Endothelial cell of umbilical vein (primary cell): ENCODE results near the gene ALDH1A2. TPM values are rescaled to one million over a fixed set of nuclear protein-coding genes. Genes with fewer than 3 reads are reported as not detected.

Experiments used
- BruUV-seq: library from RNA; stranded (reverse); fragments of 400-500 nt; replicated peaks from 2 replicates; lab custom pipeline; 2021; lab: Mats Ljungman, UMichigan
- CTCF ChIA-PET: fragments of 300-600, 350-600 bp; sonication (Branson Sonifier 250); formaldehyde crosslinking; loops from one replicate; lab custom pipeline; 2021; ENCODE audit warnings: antibody characterized with exemption, inconsistent platforms; lab: Charles Lee
- POLR2A ChIA-PET: fragments of 300-600, 350-600 bp; sonication (Branson Sonifier 250); formaldehyde crosslinking; loops from one replicate; lab custom pipeline; 2021; ENCODE audit warnings: antibody characterized with exemption, inconsistent platforms; lab: Charles Lee
- DNase-seq: peaks from one replicate; pipeline ENCODE4 v3.0.0-alpha.2; 2011; ENCODE audit warnings: low read depth, low spot score
- FAIRE-seq: peaks from 2 replicates; lab custom pipeline; 2011; peaks lifted over from hg19 to GRCh38; lab: Jason Lieb, UNC
- H2AFZ ChIP-seq: 2 replicates; pipeline ENCODE4 v1.6.0; 2012; ENCODE audit warnings: low read depth, low read length, control low read depth, inconsistent platforms
- H3K27ac ChIP-seq: 2 replicates; pipeline ENCODE4 v1.5.1; 2011; ENCODE audit warnings: low read depth, mild to moderate bottlenecking, control low read depth, low read length, moderate library complexity; ENCODE audit not compliant: insufficient read depth
- H3K27me3 ChIP-seq, 2 experiments: 2 replicates each; pipeline versions ENCODE4 v1.6.0 to v1.6.1; 2011; ENCODE audit warnings: low read length in 2 of 2, mixed read lengths in 1 of 2; ENCODE audit not compliant: control insufficient read depth in 2 of 2, insufficient read depth in 2 of 2
- H3K36me3 ChIP-seq, 2 experiments: 2 replicates in 1 of 2; 3 replicates in 1 of 2; pipeline ENCODE4 v1.5.1; 2011; ENCODE audit warnings: low read length in 2 of 2, mild to moderate bottlenecking in 1 of 2, moderate library complexity in 1 of 2; ENCODE audit not compliant: control insufficient read depth in 2 of 2, insufficient read depth in 2 of 2; ENCODE audit errors: extremely low read depth in 1 of 2
- H3K4me1 ChIP-seq: 3 replicates; pipeline ENCODE4 v1.5.1; 2011; ENCODE audit warnings: mild to moderate bottlenecking, low read length; ENCODE audit not compliant: control insufficient read depth, insufficient read depth; ENCODE audit errors: extremely low read depth
- H3K4me2 ChIP-seq: 2 replicates; pipeline ENCODE4 v1.6.1; 2011; ENCODE audit warnings: low read length, control low read depth, mixed read lengths; ENCODE audit not compliant: insufficient read depth
- H3K4me3 ChIP-seq, 3 experiments: fragments of 200-600 bp in 1 of 3; sonication (generic), shearing (Covaris generic) in 1 of 3; replicated peaks in 1 of 3; 2 replicates each; pipeline ENCODE4 v1.5.1; 2011 to 2016; ENCODE audit warnings: control low read depth in 3 of 3, low read length in 3 of 3, mild to moderate bottlenecking in 2 of 3, inconsistent platforms in 1 of 3, low read depth in 1 of 3, moderate library complexity in 1 of 3; ENCODE audit not compliant: insufficient read depth in 1 of 3
- H3K79me2 ChIP-seq: 2 replicates; pipeline ENCODE4 v1.6.0; 2012; ENCODE audit warnings: low read length, inconsistent platforms; ENCODE audit not compliant: control insufficient read depth, insufficient read depth
- H3K9ac ChIP-seq: replicated peaks from 2 replicates; pipeline ENCODE3; 2011; ENCODE audit warnings: low read length, control low read depth; ENCODE audit not compliant: insufficient read depth; ENCODE audit errors: extremely low read depth
- H3K9me1 ChIP-seq: replicated peaks from 3 replicates; pipeline ENCODE4 v1.6.0; 2011; ENCODE audit warnings: mild to moderate bottlenecking, low read length; ENCODE audit not compliant: control insufficient read depth, insufficient read depth; ENCODE audit errors: extremely low read depth
- H3K9me3 ChIP-seq: replicated peaks from 2 replicates; pipeline ENCODE4 v1.5.1; 2012; ENCODE audit warnings: low read length, inconsistent platforms; ENCODE audit not compliant: control insufficient read depth, insufficient read depth
- H4K20me1 ChIP-seq: replicated peaks from 2 replicates; pipeline ENCODE3; 2011; ENCODE audit warnings: mild to moderate bottlenecking, low read length; ENCODE audit not compliant: control insufficient read depth, insufficient read depth; ENCODE audit errors: extremely low read depth
- CTCF ChIP-seq, 2 donors: IDR thresholded peaks; 1 replicate in 1 of 2; 2 replicates in 1 of 2; pipeline ENCODE4 v1.5.1; 2011; ENCODE audit warnings: low read length in 2 of 2, mild to moderate bottlenecking in 2 of 2, moderate library complexity in 2 of 2, control low read depth in 1 of 2, inconsistent platforms in 1 of 2, low read depth in 1 of 2; ENCODE audit not compliant: insufficient read depth in 1 of 2; ENCODE audit errors: extremely low read depth in 1 of 2
- EZH2 ChIP-seq: IDR thresholded peaks from 2 replicates; pipeline ENCODE4 v1.6.1; 2012; ENCODE audit warnings: borderline replicate concordance, low read depth, mild to moderate bottlenecking, moderate library complexity, low read length, inconsistent platforms; ENCODE audit not compliant: severe bottlenecking
- FOS ChIP-seq: IDR thresholded peaks from 2 replicates; pipeline ENCODE4 v1.6.1; 2011; ENCODE audit warnings: mild to moderate bottlenecking, low read length, moderate library complexity, borderline replicate concordance; ENCODE audit not compliant: insufficient read depth
- GATA2 ChIP-seq: IDR thresholded peaks from 2 replicates; pipeline ENCODE4 v1.7.0; 2011; ENCODE audit warnings: low read depth, mild to moderate bottlenecking, moderate library complexity, mixed read lengths, low read length; ENCODE audit not compliant: insufficient read length, insufficient read depth
- JUN ChIP-seq: IDR thresholded peaks from 2 replicates; pipeline ENCODE4 v1.6.1; 2011; ENCODE audit warnings: borderline replicate concordance, low read depth; ENCODE audit not compliant: insufficient read length, insufficient read depth
- MAX ChIP-seq: IDR thresholded peaks from 2 replicates; pipeline ENCODE4 v1.6.1; 2011; ENCODE audit not compliant: insufficient read depth, insufficient read length
- MYC ChIP-seq: IDR thresholded peaks from one replicate; pipeline ENCODE4 v1.6.1; 2011; ENCODE audit warnings: mild to moderate bottlenecking, low read depth, low read length
- POLR2A ChIP-seq: IDR thresholded peaks from 2 replicates; pipeline ENCODE4 v1.6.1; 2012; ENCODE audit warnings: low read depth, mild to moderate bottlenecking, control low read depth, low read length
- POLR2AphosphoS5 ChIP-seq: IDR thresholded peaks from 2 replicates; pipeline ENCODE4 v1.6.1; 2012; ENCODE audit warnings: low read depth, mild to moderate bottlenecking, control low read depth, low read length, moderate library complexity; ENCODE audit not compliant: insufficient read depth
- dilution Hi-C: fragments of 300-500 bp; cut with MboI; formaldehyde crosslinking; loops from one replicate; pipeline ENCODE4 v1.15.0; 2019; ENCODE audit warnings: low sequenced_read_pairs; ENCODE audit not compliant: extremely low pct_ligation_motif_present
- intact Hi-C: fragments of 100-400 bp; cut with micrococcal nuclease; formaldehyde crosslinking; loops from one replicate; pipeline ENCODE4 v1.10.0; 2022
- polyA plus RNA-seq, 4 experiments: library from polyadenylated mRNA; depleted of rRNA in 3 of 4; stranded (reverse) in 3 of 4; unstranded in 1 of 4; fragments of >200 nt; gene quantifications; 2 replicates each; pipeline versions ENCODE4 v1.2.1 to v1.2.3, GENCODE V29; 2011 to 2012; ENCODE audit warnings: missing spikeins in 1 of 4
- total RNA-seq: library from RNA; stranded (reverse); gene quantifications from 2 replicates; pipeline ENCODE4 v1.2.3, GENCODE V29; 2021

The ALDH1A2 gene
- total and polyA plus RNA-seq, 2 donors (not counting 3 experiments of a cell fraction or from before 2014, with no cell fraction given), result 16.3 to 34.9 TPM

- ChIA-PET CTCF (interaction anchor here (0.8 to 12.9 kb wide), 8 partner anchors 8 to 330 kb away, joined by 3 to 636 read pairs (median 6); no protein-coding TSS in a partner anchor), POLR2A (no interaction called here)
- Histone ChIP-seq H3K9ac (peak overlapping the region; percentile 79), H2AFZ (peak overlapping the region; percentile 56), H3K4me1 (peaks cover 19% of the 10 kb centered on the region), H3K9me3 (no peaks in the 10 kb centered on the region), H3K4me3 (peak overlapping the region in 2 of 3 experiments; percentile 80 to 92), H4K20me1 (no peaks in the 10 kb centered on the region), H3K9me1 (no peaks in the 10 kb centered on the region), H3K27me3 (no peaks in the 10 kb centered on the region), H3K27ac (peak overlapping the region; percentile 70), H3K79me2 (peaks cover 26% of the 10 kb centered on the region), H3K36me3 (no peaks in the 10 kb centered on the region), H3K4me2 (peak overlapping the region; percentile 100)
- dilution Hi-C loops (loop anchor here (25.0 kb wide), 1 partner anchor 201 kb away; no protein-coding TSS in a partner anchor), intact Hi-C loops (loop anchor here (10.0 kb wide), 1 partner anchor 718 kb away; no protein-coding TSS in a partner anchor)
- no peak for FAIRE-seq
- DNase-seq, result peak; percentile 63
- TF ChIP-seq POLR2A (no peak), CTCF (IDR thresholded peaks at IDR 0.05; ENCODE audit: extremely low read depth in 1 of 2, insufficient read depth in 1 of 2, low read depth in 1 of 2, low read length in 2 of 2) (no peak), GATA2 (no peak), JUN (no peak), FOS (no peak), EZH2 (no peak), MAX (no peak), POLR2AphosphoS5 (no peak), MYC (no peak)
- BruUV-seq, result no TSS peak
Measured at GRCh38 chr15:58062983-58063382, 2.5 kb downstream of the ALDH1A2 start.
